IPS-18c (cell line): Measurements from ENCODE around the gene ZDHHC12.

ENCODE experiments used
- H3K4me3 ChIP-seq: 2 replicates; pipeline ENCODE4 v1.7.0; 2013; ENCODE audit warnings: low read depth, mild to moderate bottlenecking, low read length, moderate library complexity; ENCODE audit not compliant: insufficient read depth
- H3K9me3 ChIP-seq: one replicate; pipeline ENCODE4 v1.6.1; 2013; ENCODE audit warnings: mild to moderate bottlenecking, low read length, moderate library complexity; ENCODE audit not compliant: control insufficient read depth, insufficient read depth

The ZDHHC12 gene

GRCh38 chr9:128733256-128733655 lies 9.3 kb upstream of the ZDHHC12 start:
- H3K4me3 ChIP-seq = no peak overlapping the region
- H3K9me3 ChIP-seq = no peaks in the 10 kb centered on the region

- no peak overlapping the region for H3K4me3 ChIP-seq
- H3K9me3 ChIP-seq = no peaks in the 10 kb centered on the region
These were observed 8.6 kb upstream of the ZDHHC12 start for GRCh38 chr9:128732576-128732975.

- H3K4me3 ChIP-seq = no peak overlapping the region
- H3K9me3 ChIP-seq = no peaks in the 10 kb centered on the region
These were observed 7.8 kb upstream of the ZDHHC12 start for GRCh38 chr9:128731691-128732090.

- Histone ChIP-seq H3K9me3 (no peaks in the 10 kb centered on the region), H3K4me3 (no peak overlapping the region)
These were observed 7.2 kb upstream of the ZDHHC12 start for GRCh38 chr9:128731093-128731492.

GRCh38 chr9:128729766-128730517 lies 6.0 kb upstream of the ZDHHC12 start:
- H3K9me3 ChIP-seq = no peaks in the 10 kb centered on the region
- no peak overlapping the region for H3K4me3 ChIP-seq

- Histone ChIP-seq H3K4me3 (no peak overlapping the region), H3K9me3 (no peaks in the 10 kb centered on the region)
These were observed 5.4 kb upstream of the ZDHHC12 start for GRCh38 chr9:128729302-128729701.

- Histone ChIP-seq H3K4me3 (no peak overlapping the region), H3K9me3 (no peaks in the 10 kb centered on the region)
These were observed 4.4 kb upstream of the ZDHHC12 start for GRCh38 chr9:128728298-128728697.

- Histone ChIP-seq H3K9me3 (no peaks in the 10 kb centered on the region), H3K4me3 (no peak overlapping the region)
These were observed 3.8 kb upstream of the ZDHHC12 start for GRCh38 chr9:128727640-128728248.

- H3K9me3 ChIP-seq = no peaks in the 10 kb centered on the region
- H3K4me3 ChIP-seq = peak overlapping the region; percentile 57
These were observed 851 bp upstream of the ZDHHC12 start for GRCh38 chr9:128724744-128725211.

GRCh38 chr9:128723352-128723865 lies 518 bp downstream of the ZDHHC12 start:
- H3K9me3 ChIP-seq = no peaks in the 10 kb centered on the region
- peak overlapping the region; percentile 87 for H3K4me3 ChIP-seq

GRCh38 chr9:128722380-128723351 lies 1.3 kb downstream of the ZDHHC12 start:
- H3K4me3 ChIP-seq = peak overlapping the region; percentile 87
- no peaks in the 10 kb centered on the region for H3K9me3 ChIP-seq

- Histone ChIP-seq H3K4me3 (no peak overlapping the region), H3K9me3 (no peaks in the 10 kb centered on the region)
These were observed 2.4 kb downstream of the ZDHHC12 start for GRCh38 chr9:128721487-128722010.

- H3K9me3 ChIP-seq = no peaks in the 10 kb centered on the region
- no peak overlapping the region for H3K4me3 ChIP-seq
These were observed 3.0 kb downstream of the ZDHHC12 start for GRCh38 chr9:128720841-128721486.

- no peak overlapping the region for H3K4me3 ChIP-seq
- H3K9me3 ChIP-seq = peaks cover 2% of the 10 kb centered on the region
These were observed 3.9 kb downstream of the ZDHHC12 start for GRCh38 chr9:128719919-128720605.

- Histone ChIP-seq H3K4me3 (no peak overlapping the region), H3K9me3 (peaks cover 2% of the 10 kb centered on the region)
These were observed 5.5 kb downstream of the ZDHHC12 start for GRCh38 chr9:128718475-128718874.

GRCh38 chr9:128718047-128718446 lies 5.9 kb downstream of the ZDHHC12 start:
- peaks cover 2% of the 10 kb centered on the region for H3K9me3 ChIP-seq

More at GRCh38 chr9:128718047-128718446, 5.9 kb downstream of the ZDHHC12 start:
- no peak overlapping the region for H3K4me3 ChIP-seq
